ENCODE measurements around the gene UBR2. TPM values are rescaled to one million over a fixed set of nuclear protein-coding genes. Genes with fewer than 3 reads are reported as not detected.

UBR2 gene
- total and polyA plus RNA-seq, 2 donors from 2014 or later, result 7.6 to 35.2 TPM

- no peaks in the 10 kb centered on the region for H3K27me3 ChIP-seq (ENCODE audit: control insufficient read depth, insufficient read depth, low read length)
- peaks cover 0 to 30% (median 4%) of the 10 kb centered on the region in 3 donors for H3K36me3 ChIP-seq (ENCODE audit: control insufficient read depth in 2 of 3, insufficient read depth in 3 of 3, low read length in 3 of 3)
- TF ChIP-seq CTCF (IDR thresholded peaks at IDR 0.05; ENCODE audit: borderline replicate concordance, extremely low read depth, insufficient read depth), result no peak
- H3K4me1 ChIP-seq (ENCODE audit: control insufficient read depth in 2 of 3, insufficient read depth in 2 of 3, low read depth in 1 of 3, low read length in 3 of 3), result peaks cover 0 to 8% (median 2%) of the 10 kb centered on the region in 3 donors
- no peaks in the 10 kb centered on the region for H3K9me3 ChIP-seq (ENCODE audit: control insufficient read depth in 2 of 3, insufficient read depth in 1 of 3, low read length in 3 of 3)
- FAIRE-seq (no peak), DNase-seq (no peak)
- no peak overlapping the region for H3K9ac ChIP-seq (ENCODE audit: low read length in 3 of 3)
- H3K4me3 ChIP-seq (ENCODE audit: low read length in 3 of 3), result no peak overlapping the region
- H3K27ac ChIP-seq (ENCODE audit: low read depth in 2 of 2, low read length in 2 of 2), result no peak overlapping the region
- intact Hi-C loops (cut with DNase I), result no loop called here
Observed at GRCh38 chr6:42629845-42630244, 66.0 kb downstream of the UBR2 start.

GRCh38 chr6:42637681-42638080 is 73.9 kb downstream of the UBR2 start:
- peaks cover 8 to 31% (median 22%) of the 10 kb centered on the region in 3 donors for H3K36me3 ChIP-seq (ENCODE audit: control insufficient read depth in 2 of 3, insufficient read depth in 3 of 3, low read length in 3 of 3)
- no peaks in the 10 kb centered on the region for H3K9me3 ChIP-seq (ENCODE audit: control insufficient read depth in 2 of 3, insufficient read depth in 1 of 3, low read length in 3 of 3)
- H3K27me3 ChIP-seq (ENCODE audit: control insufficient read depth, insufficient read depth, low read length), result no peaks in the 10 kb centered on the region
- H3K4me3 ChIP-seq (ENCODE audit: low read length in 3 of 3), result no peak overlapping the region
- intact Hi-C loops (cut with DNase I), result no loop called here
- H3K27ac ChIP-seq (ENCODE audit: low read depth in 2 of 2, low read length in 2 of 2), result no peak overlapping the region
- H3K9ac ChIP-seq (ENCODE audit: low read length in 3 of 3), result no peak overlapping the region
- DNase-seq, result no peak
- no peaks in the 10 kb centered on the region for H3K4me1 ChIP-seq (ENCODE audit: control insufficient read depth in 2 of 3, insufficient read depth in 2 of 3, low read depth in 1 of 3, low read length in 3 of 3)
- FAIRE-seq, result no peak
- TF ChIP-seq CTCF (IDR thresholded peaks at IDR 0.05; ENCODE audit: borderline replicate concordance, extremely low read depth, insufficient read depth), result no peak

GRCh38 chr6:42642794-42643193 is 79.0 kb downstream of the UBR2 start:
- Histone ChIP-seq H3K9ac (ENCODE audit: low read length in 3 of 3) (no peak overlapping the region), H3K27me3 (ENCODE audit: control insufficient read depth, insufficient read depth, low read length) (no peaks in the 10 kb centered on the region), H3K4me3 (ENCODE audit: low read length in 3 of 3) (no peak overlapping the region), H3K9me3 (ENCODE audit: control insufficient read depth in 2 of 3, insufficient read depth in 1 of 3, low read length in 3 of 3) (no peaks in the 10 kb centered on the region), H3K36me3 (ENCODE audit: control insufficient read depth in 2 of 3, insufficient read depth in 3 of 3, low read length in 3 of 3) (peaks cover 8 to 39% (median 34%) of the 10 kb centered on the region in 3 donors), H3K4me1 (ENCODE audit: control insufficient read depth in 2 of 3, insufficient read depth in 2 of 3, low read depth in 1 of 3, low read length in 3 of 3) (no peaks in the 10 kb centered on the region), H3K27ac (ENCODE audit: low read depth in 2 of 2, low read length in 2 of 2) (no peak overlapping the region)
- intact Hi-C loops (cut with DNase I), result no loop called here
- FAIRE-seq (no peak), DNase-seq (no peak)
- TF ChIP-seq CTCF (IDR thresholded peaks at IDR 0.05; ENCODE audit: borderline replicate concordance, extremely low read depth, insufficient read depth), result no peak

- Histone ChIP-seq H3K27me3 (ENCODE audit: control insufficient read depth, insufficient read depth, low read length) (no peaks in the 10 kb centered on the region), H3K9ac (ENCODE audit: low read length in 3 of 3) (no peak overlapping the region), H3K36me3 (ENCODE audit: control insufficient read depth in 2 of 3, insufficient read depth in 3 of 3, low read length in 3 of 3) (peaks cover 8 to 44% (median 35%) of the 10 kb centered on the region in 3 donors), H3K9me3 (ENCODE audit: control insufficient read depth in 2 of 3, insufficient read depth in 1 of 3, low read length in 3 of 3) (no peaks in the 10 kb centered on the region), H3K27ac (ENCODE audit: low read depth in 2 of 2, low read length in 2 of 2) (no peak overlapping the region), H3K4me3 (ENCODE audit: low read length in 3 of 3) (no peak overlapping the region), H3K4me1 (ENCODE audit: control insufficient read depth in 2 of 3, insufficient read depth in 2 of 3, low read depth in 1 of 3, low read length in 3 of 3) (no peaks in the 10 kb centered on the region)
- intact Hi-C loops (cut with DNase I), result no loop called here
- FAIRE-seq (no peak), DNase-seq (no peak)
- no peak for TF ChIP-seq CTCF (IDR thresholded peaks at IDR 0.05; ENCODE audit: borderline replicate concordance, extremely low read depth, insufficient read depth)
Observed at GRCh38 chr6:42644211-42644610, 80.4 kb downstream of the UBR2 start.

Data from kidney (tissue), 14 donors.